Stomach (tissue), 9 donors: Measurements from ENCODE around the gene EIF1AX. TPM values are rescaled to one million over a fixed set of nuclear protein-coding genes. Genes with fewer than 3 reads are reported as not detected.
A peak's percentile ranks its signal among the peaks of the same experiment; 100 is the strongest.
"Not testable (repeated sequence)": the region's sequence is repeated elsewhere in the genome, so short reads cannot be mapped to it uniquely, and the experiment has no call there.

Source experiments
- DNase-seq, 2 donors: peaks; one replicate each; pipeline versions ENCODE4 v3.0.0 to v3.0.0-alpha.2; 2013 to 2019
- H3K27ac ChIP-seq, 5 donors: fragments of 200-600 bp in 4 of 5; sonication (generic) in 4 of 5; one replicate each; pipeline ENCODE4 v1.5.1; 2013 to 2019; ENCODE audit warnings: mild to moderate bottlenecking in 1 of 5, moderate library complexity in 1 of 5
- H3K27me3 ChIP-seq, 3 donors: fragments of 200-600 bp; sonication (generic); one replicate each; pipeline ENCODE4 v1.5.1; 2017 to 2019; ENCODE audit warnings: mixed run types in 1 of 3
- H3K36me3 ChIP-seq, 4 donors: fragments of 200-600 bp; sonication (generic); 1 replicate in 3 of 4; 2 replicates in 1 of 4; pipeline ENCODE4 v1.5.1; 2016 to 2019
- H3K4me1 ChIP-seq, 4 donors: fragments of 200-600 bp; sonication (generic); one replicate each; pipeline ENCODE4 v1.5.1; 2016 to 2019
- H3K4me3 ChIP-seq, 4 donors: fragments of 200-600 bp; sonication (generic) in 3 of 4; one replicate each; pipeline ENCODE4 v1.5.1; 2016 to 2019; ENCODE audit warnings: mild to moderate bottlenecking in 1 of 4
- H3K9me3 ChIP-seq, 4 donors: fragments of 200-600 bp; sonication (generic); one replicate each; pipeline ENCODE4 v1.5.1; 2016 to 2019
- CTCF ChIP-seq, 7 experiments: fragments of 450-650 bp in 4 of 7; fragments of 200-600 bp in 3 of 7; sonication (generic) in 3 of 7; IDR thresholded peaks; one replicate each; pipeline ENCODE4 v1.5.1; 2016 to 2019; ENCODE audit warnings: antibody characterized with exemption in 7 of 7, control low read depth in 2 of 7, mild to moderate bottlenecking in 1 of 7
- EP300 ChIP-seq: sonication (generic); formaldehyde crosslinking; IDR thresholded peaks from one replicate; pipeline ENCODE4 v1.6.1; 2017; ENCODE audit warnings: antibody characterized with exemption
- POLR2A ChIP-seq, 4 donors: fragments of 450-650 bp; IDR thresholded peaks; one replicate each; pipeline ENCODE4 v1.6.1; 2016; ENCODE audit warnings: antibody characterized with exemption in 4 of 4, control low read depth in 2 of 4, mild to moderate bottlenecking in 1 of 4, moderate library complexity in 1 of 4
- POLR2AphosphoS5 ChIP-seq, 3 donors: sonication (generic); formaldehyde crosslinking; IDR thresholded peaks; one replicate each; pipeline ENCODE4 v1.6.1; 2016; ENCODE audit warnings: antibody characterized with exemption in 3 of 3
- WGBS, 5 donors: extraction: QIAGEN DNeasy Blood & Tissue Kit in 3 of 5; methylation state at CpG; one replicate each; pipeline versions ENCODE4 v1.1.5 to v1.1.7; 2013 to 2018; 5-methylcytosine and 5-hydroxymethylcytosine counted together
- intact Hi-C: fragments of 100-400 bp; cut with DNase I; formaldehyde crosslinking; loops from one replicate; pipeline ENCODE4 v1.15.1; 2023; ENCODE audit warnings: low total_unique reads
- polyA plus RNA-seq, 3 donors: library from polyadenylated mRNA; stranded (reverse); fragments of 200-250 nt; gene quantifications; one replicate each; pipeline ENCODE4 v1.2.3, GENCODE V29; 2013
- total RNA-seq, 5 donors: library from RNA; depleted of rRNA; stranded (reverse); fragments of >200 nt; gene quantifications; one replicate each; pipeline versions ENCODE4 v1.1.0 to v1.2.3, GENCODE V29; 2014 to 2016
- donor health status: healthy with polysubstance abuse.
- donor health status: Bipolar disorder and iron deficiency.
- donor health status: healthy.

EIF1AX gene
- total and polyA plus RNA-seq, 8 donors: 25.0 to 85.2 (median 37.7) TPM

GRCh38 chrX:20129547-20129946 is 12.1 kb downstream of the EIF1AX start:
- no peak for TF ChIP-seq CTCF (IDR thresholded peaks at IDR 0.05)
- no peak for TF ChIP-seq POLR2AphosphoS5 (IDR thresholded peaks at IDR 0.05)
- TF ChIP-seq POLR2A (IDR thresholded peaks at IDR 0.05): no peak
- no peak for TF ChIP-seq EP300
- H3K27ac ChIP-seq: no peak overlapping the region
- 31 to 79% (median 52%) methylated on average over 1 of the region's 1 CpG for WGBS, 5 donors
- intact Hi-C loops: no loop called here
- DNase-seq: no peak
- H3K4me3 ChIP-seq: no peak overlapping the region
- peaks cover 0 to 74% (median 56%) of the 10 kb centered on the region in 4 donors for H3K36me3 ChIP-seq
- H3K27me3 ChIP-seq: no peaks in the 10 kb centered on the region
- H3K9me3 ChIP-seq: no peaks in the 10 kb centered on the region
- peaks cover 0 to 13% (median 4%) of the 10 kb centered on the region in 4 donors for H3K4me1 ChIP-seq

- H3K27ac ChIP-seq: no peak overlapping the region
- peaks cover 0 to 72% (median 51%) of the 10 kb centered on the region in 4 donors for H3K36me3 ChIP-seq
- intact Hi-C loops: no loop called here
- no peaks in the 10 kb centered on the region for H3K9me3 ChIP-seq
- WGBS, 5 donors: 41 to 57% (median 55%) methylated on average over 4 of the region's 4 CpGs
- H3K27me3 ChIP-seq: no peaks in the 10 kb centered on the region
- TF ChIP-seq EP300 (no peak), POLR2AphosphoS5 (IDR thresholded peaks at IDR 0.05) (no peak), POLR2A (IDR thresholded peaks at IDR 0.05) (no peak), CTCF (IDR thresholded peaks at IDR 0.05) (no peak)
- no peak overlapping the region for H3K4me3 ChIP-seq
- peak in 1 of 2 donors; percentile 17 for DNase-seq
- peaks cover 0 to 13% (median 4%) of the 10 kb centered on the region in 4 donors for H3K4me1 ChIP-seq
Measured at GRCh38 chrX:20128670-20129069, 13.0 kb downstream of the EIF1AX start.

- DNase-seq, H3K4me3 ChIP-seq, H3K27me3 ChIP-seq, intact Hi-C loops, H3K27ac ChIP-seq, H3K9me3 ChIP-seq: not testable (repeated sequence)
- H3K36me3 ChIP-seq: peaks cover 0 to 61% (median 41%) of the 10 kb centered on the region in 4 donors
- H3K4me1 ChIP-seq: peaks cover 0 to 13% (median 4%) of the 10 kb centered on the region in 4 donors
- peak in 2 of 7 experiments; percentile 25 to 45 for TF ChIP-seq CTCF (IDR thresholded peaks at IDR 0.05)
- 0 to 7% (median 1%) methylated on average over 3 of the region's 3 CpGs for WGBS, 5 donors
Measured at GRCh38 chrX:20127440-20127839, 14.2 kb downstream of the EIF1AX start.

- H3K4me3 ChIP-seq, H3K9me3 ChIP-seq, H3K27me3 ChIP-seq, DNase-seq, intact Hi-C loops, H3K27ac ChIP-seq: not testable (repeated sequence)
- WGBS, 5 donors: 44 to 78% (median 64%) methylated on average over 1 of the region's 1 CpG
- H3K36me3 ChIP-seq: peaks cover 0 to 55% (median 37%) of the 10 kb centered on the region in 4 donors
- peaks cover 0 to 13% (median 4%) of the 10 kb centered on the region in 4 donors for H3K4me1 ChIP-seq
Measured at GRCh38 chrX:20126833-20127232, 14.8 kb downstream of the EIF1AX start.

- no peaks in the 10 kb centered on the region for H3K9me3 ChIP-seq
- H3K27me3 ChIP-seq: no peaks in the 10 kb centered on the region
- peaks cover 0 to 36% (median 22%) of the 10 kb centered on the region in 4 donors for H3K36me3 ChIP-seq
- no peak overlapping the region for H3K27ac ChIP-seq
- intact Hi-C loops: no loop called here
- TF ChIP-seq EP300: no peak
- TF ChIP-seq POLR2A (IDR thresholded peaks at IDR 0.05): no peak
- no peak for TF ChIP-seq CTCF (IDR thresholded peaks at IDR 0.05)
- no peak for TF ChIP-seq POLR2AphosphoS5 (IDR thresholded peaks at IDR 0.05)
- H3K4me1 ChIP-seq: peaks cover 0 to 13% (median 4%) of the 10 kb centered on the region in 4 donors
- DNase-seq: no peak
- no peak overlapping the region for H3K4me3 ChIP-seq
Measured at GRCh38 chrX:20124964-20125363, 16.7 kb downstream of the EIF1AX start.
